ENCODE data around the gene ROBO1. TPM values are rescaled to one million over a fixed set of nuclear protein-coding genes. Genes with fewer than 3 reads are reported as not detected.

The ROBO1 gene
- total and polyA plus RNA-seq, 2 of the 8 experiments (the other 6 are each of a cell fraction or from before 2014, with no cell fraction given), result 51.4 to 91.0 TPM

DNA sequence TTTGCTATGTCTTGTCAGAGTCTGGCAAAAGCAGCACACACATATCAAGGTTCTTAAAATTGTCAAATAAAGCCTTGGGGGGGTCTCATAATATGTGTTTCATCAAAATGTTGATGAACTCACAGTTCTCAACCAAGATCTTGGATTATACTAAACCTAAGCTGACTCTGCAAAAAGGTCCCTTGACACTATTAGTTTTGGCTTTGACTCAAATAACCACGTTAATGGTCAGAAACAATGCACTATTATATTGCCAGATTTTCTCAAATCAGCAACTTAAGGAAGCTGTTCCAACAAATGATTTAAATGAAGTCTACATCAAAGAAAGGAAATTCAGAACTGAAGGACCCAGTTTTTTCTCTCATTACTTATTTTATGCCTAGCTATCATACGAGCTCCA lies 1063.9 kb downstream of the ROBO1 start (continued):
- TF ChIP-seq, protein P1, sequence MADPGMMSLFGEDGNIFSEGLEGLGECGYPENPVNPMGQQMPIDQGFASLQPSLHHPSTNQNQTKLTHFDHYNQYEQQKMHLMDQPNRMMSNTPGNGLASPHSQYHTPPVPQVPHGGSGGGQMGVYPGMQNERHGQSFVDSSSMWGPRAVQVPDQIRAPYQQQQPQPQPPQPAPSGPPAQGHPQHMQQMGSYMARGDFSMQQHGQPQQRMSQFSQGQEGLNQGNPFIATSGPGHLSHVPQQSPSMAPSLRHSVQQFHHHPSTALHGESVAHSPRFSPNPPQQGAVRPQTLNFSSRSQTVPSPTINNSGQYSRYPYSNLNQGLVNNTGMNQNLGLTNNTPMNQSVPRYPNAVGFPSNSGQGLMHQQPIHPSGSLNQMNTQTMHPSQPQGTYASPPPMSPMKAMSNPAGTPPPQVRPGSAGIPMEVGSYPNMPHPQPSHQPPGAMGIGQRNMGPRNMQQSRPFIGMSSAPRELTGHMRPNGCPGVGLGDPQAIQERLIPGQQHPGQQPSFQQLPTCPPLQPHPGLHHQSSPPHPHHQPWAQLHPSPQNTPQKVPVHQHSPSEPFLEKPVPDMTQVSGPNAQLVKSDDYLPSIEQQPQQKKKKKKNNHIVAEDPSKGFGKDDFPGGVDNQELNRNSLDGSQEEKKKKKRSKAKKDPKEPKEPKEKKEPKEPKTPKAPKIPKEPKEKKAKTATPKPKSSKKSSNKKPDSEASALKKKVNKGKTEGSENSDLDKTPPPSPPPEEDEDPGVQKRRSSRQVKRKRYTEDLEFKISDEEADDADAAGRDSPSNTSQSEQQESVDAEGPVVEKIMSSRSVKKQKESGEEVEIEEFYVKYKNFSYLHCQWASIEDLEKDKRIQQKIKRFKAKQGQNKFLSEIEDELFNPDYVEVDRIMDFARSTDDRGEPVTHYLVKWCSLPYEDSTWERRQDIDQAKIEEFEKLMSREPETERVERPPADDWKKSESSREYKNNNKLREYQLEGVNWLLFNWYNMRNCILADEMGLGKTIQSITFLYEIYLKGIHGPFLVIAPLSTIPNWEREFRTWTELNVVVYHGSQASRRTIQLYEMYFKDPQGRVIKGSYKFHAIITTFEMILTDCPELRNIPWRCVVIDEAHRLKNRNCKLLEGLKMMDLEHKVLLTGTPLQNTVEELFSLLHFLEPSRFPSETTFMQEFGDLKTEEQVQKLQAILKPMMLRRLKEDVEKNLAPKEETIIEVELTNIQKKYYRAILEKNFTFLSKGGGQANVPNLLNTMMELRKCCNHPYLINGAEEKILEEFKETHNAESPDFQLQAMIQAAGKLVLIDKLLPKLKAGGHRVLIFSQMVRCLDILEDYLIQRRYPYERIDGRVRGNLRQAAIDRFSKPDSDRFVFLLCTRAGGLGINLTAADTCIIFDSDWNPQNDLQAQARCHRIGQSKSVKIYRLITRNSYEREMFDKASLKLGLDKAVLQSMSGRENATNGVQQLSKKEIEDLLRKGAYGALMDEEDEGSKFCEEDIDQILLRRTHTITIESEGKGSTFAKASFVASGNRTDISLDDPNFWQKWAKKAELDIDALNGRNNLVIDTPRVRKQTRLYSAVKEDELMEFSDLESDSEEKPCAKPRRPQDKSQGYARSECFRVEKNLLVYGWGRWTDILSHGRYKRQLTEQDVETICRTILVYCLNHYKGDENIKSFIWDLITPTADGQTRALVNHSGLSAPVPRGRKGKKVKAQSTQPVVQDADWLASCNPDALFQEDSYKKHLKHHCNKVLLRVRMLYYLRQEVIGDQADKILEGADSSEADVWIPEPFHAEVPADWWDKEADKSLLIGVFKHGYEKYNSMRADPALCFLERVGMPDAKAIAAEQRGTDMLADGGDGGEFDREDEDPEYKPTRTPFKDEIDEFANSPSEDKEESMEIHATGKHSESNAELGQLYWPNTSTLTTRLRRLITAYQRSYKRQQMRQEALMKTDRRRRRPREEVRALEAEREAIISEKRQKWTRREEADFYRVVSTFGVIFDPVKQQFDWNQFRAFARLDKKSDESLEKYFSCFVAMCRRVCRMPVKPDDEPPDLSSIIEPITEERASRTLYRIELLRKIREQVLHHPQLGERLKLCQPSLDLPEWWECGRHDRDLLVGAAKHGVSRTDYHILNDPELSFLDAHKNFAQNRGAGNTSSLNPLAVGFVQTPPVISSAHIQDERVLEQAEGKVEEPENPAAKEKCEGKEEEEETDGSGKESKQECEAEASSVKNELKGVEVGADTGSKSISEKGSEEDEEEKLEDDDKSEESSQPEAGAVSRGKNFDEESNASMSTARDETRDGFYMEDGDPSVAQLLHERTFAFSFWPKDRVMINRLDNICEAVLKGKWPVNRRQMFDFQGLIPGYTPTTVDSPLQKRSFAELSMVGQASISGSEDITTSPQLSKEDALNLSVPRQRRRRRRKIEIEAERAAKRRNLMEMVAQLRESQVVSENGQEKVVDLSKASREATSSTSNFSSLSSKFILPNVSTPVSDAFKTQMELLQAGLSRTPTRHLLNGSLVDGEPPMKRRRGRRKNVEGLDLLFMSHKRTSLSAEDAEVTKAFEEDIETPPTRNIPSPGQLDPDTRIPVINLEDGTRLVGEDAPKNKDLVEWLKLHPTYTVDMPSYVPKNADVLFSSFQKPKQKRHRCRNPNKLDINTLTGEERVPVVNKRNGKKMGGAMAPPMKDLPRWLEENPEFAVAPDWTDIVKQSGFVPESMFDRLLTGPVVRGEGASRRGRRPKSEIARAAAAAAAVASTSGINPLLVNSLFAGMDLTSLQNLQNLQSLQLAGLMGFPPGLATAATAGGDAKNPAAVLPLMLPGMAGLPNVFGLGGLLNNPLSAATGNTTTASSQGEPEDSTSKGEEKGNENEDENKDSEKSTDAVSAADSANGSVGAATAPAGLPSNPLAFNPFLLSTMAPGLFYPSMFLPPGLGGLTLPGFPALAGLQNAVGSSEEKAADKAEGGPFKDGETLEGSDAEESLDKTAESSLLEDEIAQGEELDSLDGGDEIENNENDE (IDR thresholded peaks at IDR 0.05; ENCODE audit: insufficient replicate concordance, low read length), result no peak
- TF ChIP-seq RFX5 (IDR thresholded peaks at IDR 0.05; ENCODE audit: borderline replicate concordance, low read depth, low read length) (no peak), RAD21 (IDR thresholded peaks at IDR 0.05 in 1 of 2, conservative IDR thresholded peaks at IDR 0.05 in 1 of 2; ENCODE audit: low read depth in 2 of 2, low read length in 2 of 2) (no peak), SP4 (IDR thresholded peaks at IDR 0.05; ENCODE audit: low read length) (no peak), POLR2AphosphoS5 (IDR thresholded peaks at IDR 0.05; ENCODE audit: low read depth, low read length) (no peak), TEAD4 (IDR thresholded peaks at IDR 0.05; ENCODE audit: low read depth, low read length) (no peak), CBX5 (IDR thresholded peaks at IDR 0.05; ENCODE audit: low read depth, low read length) (no peak), JUND (IDR thresholded peaks at IDR 0.05; ENCODE audit: low read length) (no peak), YY1 (IDR thresholded peaks at IDR 0.05; ENCODE audit: low read depth, low read length) (no peak), SRF (IDR thresholded peaks at IDR 0.05; ENCODE audit: low read depth, low read length) (no peak), POU5F1 (IDR thresholded peaks at IDR 0.05; ENCODE audit: low read depth, low read length) (no peak), EGR1 (IDR thresholded peaks at IDR 0.05; ENCODE audit: borderline replicate concordance, low read depth, low read length) (no peak), SIX5 (IDR thresholded peaks at IDR 0.05; ENCODE audit: low read depth, low read length) (no peak)
